Measurements from ENCODE around the gene RGS3. TPM values are rescaled to one million over a fixed set of nuclear protein-coding genes. Genes with fewer than 3 reads are reported as not detected.

RGS3 gene
- total and polyA plus RNA-seq, 2 of the 13 experiments (the other 11 are each of a cell fraction or from before 2014, with no cell fraction given): 17.1 to 28.8 TPM

DNA sequence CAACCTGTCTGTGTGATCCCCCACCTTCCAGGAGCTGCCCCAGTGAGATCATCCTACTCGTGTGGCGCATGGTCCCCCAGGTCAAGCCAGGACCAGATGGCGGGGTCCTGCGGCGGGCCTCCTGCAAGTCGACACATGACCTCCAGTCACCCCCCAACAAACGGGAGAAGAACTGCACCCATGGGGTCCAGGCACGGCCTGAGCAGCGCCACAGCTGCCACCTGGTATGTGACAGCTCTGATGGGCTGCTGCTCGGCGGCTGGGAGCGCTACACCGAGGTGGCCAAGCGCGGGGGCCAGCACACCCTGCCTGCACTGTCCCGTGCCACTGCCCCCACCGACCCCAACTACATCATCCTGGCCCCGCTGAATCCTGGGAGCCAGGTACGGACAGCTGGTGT lies 43.7 kb downstream of the RGS3 start:
- 100% methylated on average over 5 of the region's 19 CpGs for WGBS (ENCODE audit: low lambda C conversion rate)
- intact Hi-C loops (cut with micrococcal nuclease; ENCODE audit: unreplicated experiment): loop anchor here (5.0 kb wide), 2 partner anchors 45 to 60 kb away; partner anchors contain the start of gene RGS3
- Histone ChIP-seq H3K4me1 (ENCODE audit: insufficient read depth, low read length) (peaks cover 87% of the 10 kb centered on the region), H4K20me1 (ENCODE audit: insufficient read depth, low read length) (no peaks in the 10 kb centered on the region), H3K79me2 (ENCODE audit: insufficient read depth, low read length) (peaks cover 15% of the 10 kb centered on the region), H3K4me3 (replicated peaks in 1 of 3; ENCODE audit: insufficient read depth in 1 of 3, low read depth in 2 of 3, low read length in 3 of 3) (no peak overlapping the region), H3K9ac (ENCODE audit: insufficient read depth, low read depth, low read length) (no peak overlapping the region), H3K4me2 (ENCODE audit: low read depth, low read length) (no peak overlapping the region), H3K27ac (ENCODE audit: extremely low read length, insufficient read depth, low read length) (no peak overlapping the region), H3K27me3 (ENCODE audit: control insufficient read depth in 1 of 2, insufficient read depth in 2 of 2, low read length in 2 of 2) (no peaks in the 10 kb centered on the region), H3K9me3 (ENCODE audit: low read length) (no peaks in the 10 kb centered on the region), H3K36me3 (replicated peaks in 1 of 2; ENCODE audit: control insufficient read depth in 1 of 2, insufficient read depth in 2 of 2, low read length in 2 of 2) (peaks cover 6 to 40% of the 10 kb centered on the region in 2 experiments; a peak in 4 of 5 replicates), H2AFZ (ENCODE audit: low read length) (no peak overlapping the region)
- BruUV-seq (replicated peaks): no TSS peak
- POLR2A ChIA-PET: interaction anchor here (1.4 kb wide), 1 partner anchor 43 kb away, joined by 7 read pairs; the partner anchor contains the start of gene RGS3
- TF ChIP-seq AGO2 (optimal IDR thresholded peaks at IDR 0.05; ENCODE audit: low read depth, low read length): peak; percentile 61
- TF ChIP-seq, protein P1, sequence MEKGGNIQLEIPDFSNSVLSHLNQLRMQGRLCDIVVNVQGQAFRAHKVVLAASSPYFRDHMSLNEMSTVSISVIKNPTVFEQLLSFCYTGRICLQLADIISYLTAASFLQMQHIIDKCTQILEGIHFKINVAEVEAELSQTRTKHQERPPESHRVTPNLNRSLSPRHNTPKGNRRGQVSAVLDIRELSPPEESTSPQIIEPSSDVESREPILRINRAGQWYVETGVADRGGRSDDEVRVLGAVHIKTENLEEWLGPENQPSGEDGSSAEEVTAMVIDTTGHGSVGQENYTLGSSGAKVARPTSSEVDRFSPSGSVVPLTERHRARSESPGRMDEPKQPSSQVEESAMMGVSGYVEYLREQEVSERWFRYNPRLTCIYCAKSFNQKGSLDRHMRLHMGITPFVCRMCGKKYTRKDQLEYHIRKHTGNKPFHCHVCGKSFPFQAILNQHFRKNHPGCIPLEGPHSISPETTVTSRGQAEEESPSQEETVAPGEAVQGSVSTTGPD (CRISPR knock-in tag; IDR thresholded peaks at IDR 0.05): no peak
- TF ChIP-seq HNRNPLL (IDR thresholded peaks at IDR 0.05; ENCODE audit: low read depth, low read length, poor library complexity, severe bottlenecking): peak; percentile 18
- in situ Hi-C loops (cut with HindIII; ENCODE audit: extremely low pct_ligation_motif_present, low pct_unique_long_range_greater_than_20kb): no loop called here
- CTCF ChIA-PET (ENCODE audit: low intra/inter-chr PET ratio, low total read pairs): no interaction called here
- FAIRE-seq (no peak), ATAC-seq (no peak), DNase-seq (ENCODE audit: low spot score) (no peak)

- peak overlapping the region; percentile 39 for H3K27ac ChIP-seq (ENCODE audit: extremely low read length, insufficient read depth, low read length)
- no peak overlapping the region for H3K4me3 ChIP-seq (replicated peaks in 1 of 3; ENCODE audit: insufficient read depth in 1 of 3, low read depth in 2 of 3, low read length in 3 of 3)
- no peak for ATAC-seq
- DNase-seq (ENCODE audit: low spot score): peak; percentile 72
- H3K9me3 ChIP-seq (ENCODE audit: low read length): no peaks in the 10 kb centered on the region
- H3K4me2 ChIP-seq (ENCODE audit: low read depth, low read length): no peak overlapping the region
- intact Hi-C loops (cut with micrococcal nuclease; ENCODE audit: unreplicated experiment): loop anchor here (5.0 kb wide), 2 partner anchors 46 to 61 kb away; partner anchors contain the start of gene RGS3
- BruUV-seq (replicated peaks): no TSS peak
- ChIA-PET POLR2A (interaction anchor here (0.7 to 1.4 kb wide), 2 partner anchors 10 to 44 kb away, joined by 3 to 7 read pairs; partner anchors contain the start of gene RGS3), CTCF (ENCODE audit: low intra/inter-chr PET ratio, low total read pairs) (no interaction called here)
- H2AFZ ChIP-seq (ENCODE audit: low read length): no peak overlapping the region
- H4K20me1 ChIP-seq (ENCODE audit: insufficient read depth, low read length): no peaks in the 10 kb centered on the region
- 75% methylated on average over 10 of the region's 10 CpGs for WGBS (ENCODE audit: low lambda C conversion rate)
- no peaks in the 10 kb centered on the region for H3K27me3 ChIP-seq (ENCODE audit: control insufficient read depth in 1 of 2, insufficient read depth in 2 of 2, low read length in 2 of 2)
- H3K4me1 ChIP-seq (ENCODE audit: insufficient read depth, low read length): peaks cover 77% of the 10 kb centered on the region
- H3K36me3 ChIP-seq (replicated peaks in 1 of 2; ENCODE audit: control insufficient read depth in 1 of 2, insufficient read depth in 2 of 2, low read length in 2 of 2): peaks cover 7 to 49% of the 10 kb centered on the region in 2 experiments; a peak in 4 of 5 replicates
- H3K9ac ChIP-seq (ENCODE audit: insufficient read depth, low read depth, low read length): no peak overlapping the region
- FAIRE-seq: peak; percentile 62
- peaks cover 15% of the 10 kb centered on the region for H3K79me2 ChIP-seq (ENCODE audit: insufficient read depth, low read length)
- in situ Hi-C loops (cut with HindIII; ENCODE audit: extremely low pct_ligation_motif_present, low pct_unique_long_range_greater_than_20kb): no loop called here
- TF ChIP-seq PATZ1 (CRISPR knock-in tag; IDR thresholded peaks at IDR 0.05): no peak
- TF ChIP-seq ZBTB25 (CRISPR knock-in tag; IDR thresholded peaks at IDR 0.05): no peak
- TF ChIP-seq MIXL1 (CRISPR knock-in tag; IDR thresholded peaks at IDR 0.05): no peak
- TF ChIP-seq ATF4 (CRISPR knock-in tag; IDR thresholded peaks at IDR 0.05): no peak
- TF ChIP-seq KDM6A (CRISPR knock-in tag; IDR thresholded peaks at IDR 0.05; ENCODE audit: low read depth): no peak
- no peak for TF ChIP-seq ATF7 (IDR thresholded peaks at IDR 0.05)
- no peak for TF ChIP-seq ATF7 (CRISPR knock-in tag; IDR thresholded peaks at IDR 0.05)
- TF ChIP-seq CENPBD1 (CRISPR knock-in tag; IDR thresholded peaks at IDR 0.05; ENCODE audit: borderline replicate concordance, low read depth): no peak
These were observed 44.7 kb downstream of the RGS3 start for GRCh38 chr9:113508111-113508749.
